Sigmoid colon (tissue), 7 donors: ENCODE results near the gene MTG2. TPM values are rescaled to one million over a fixed set of nuclear protein-coding genes. Genes with fewer than 3 reads are reported as not detected.

ENCODE experiments used
- DNase-seq: peaks from one replicate; pipeline ENCODE4 v3.0.0-alpha.2; 2019
- H3K27ac ChIP-seq, 4 donors: fragments of 200-600 bp; sonication (generic); one replicate each; pipeline ENCODE4 v1.5.1; 2016 to 2019; ENCODE audit warnings: mild to moderate bottlenecking in 1 of 4
- H3K27me3 ChIP-seq, 3 donors: fragments of 200-600 bp; sonication (generic); one replicate each; pipeline ENCODE4 v1.5.1; 2019; ENCODE audit warnings: mild to moderate bottlenecking in 1 of 3
- H3K36me3 ChIP-seq, 4 donors: fragments of 200-600 bp; sonication (generic); one replicate each; pipeline ENCODE4 v1.5.1; 2016 to 2019
- H3K4me1 ChIP-seq, 4 donors: fragments of 200-600 bp; sonication (generic); one replicate each; pipeline ENCODE4 v1.5.1; 2017 to 2019
- H3K4me3 ChIP-seq, 4 donors: fragments of 200-600 bp; sonication (generic); one replicate each; pipeline ENCODE4 v1.5.1; 2017 to 2019; ENCODE audit warnings: mild to moderate bottlenecking in 2 of 4, moderate library complexity in 1 of 4
- H3K9me3 ChIP-seq, 4 donors: fragments of 200-600 bp in 3 of 4; sonication (generic) in 3 of 4; one replicate each; pipeline versions ENCODE4 v1.5.1 to v1.6.1; 2013 to 2019
- EP300 ChIP-seq, 4 donors: sonication (generic); formaldehyde crosslinking; IDR thresholded peaks; one replicate each; pipeline ENCODE4 v1.6.1; 2017; ENCODE audit warnings: antibody characterized with exemption in 4 of 4
- POLR2A ChIP-seq, 2 donors: fragments of 450-650 bp; IDR thresholded peaks; one replicate each; pipeline ENCODE4 v1.6.1; 2016; ENCODE audit warnings: antibody characterized with exemption in 2 of 2, mild to moderate bottlenecking in 2 of 2, moderate library complexity in 2 of 2
- POLR2AphosphoS5 ChIP-seq, 4 donors: sonication (generic); formaldehyde crosslinking; IDR thresholded peaks; one replicate each; pipeline ENCODE4 v1.6.1; 2017; ENCODE audit warnings: antibody characterized with exemption in 4 of 4
- WGBS, 2 donors: extraction: QIAGEN DNeasy Blood & Tissue Kit; methylation state at CpG; one replicate each; pipeline ENCODE4 v1.1.7; 2013; 5-methylcytosine and 5-hydroxymethylcytosine counted together
- intact Hi-C: fragments of 100-400 bp; cut with DNase I; formaldehyde crosslinking; loops from one replicate; pipeline ENCODE4 v1.15.1; 2023
- polyA plus RNA-seq, 3 donors: library from polyadenylated mRNA; stranded (reverse); fragments of 200-250 nt; gene quantifications; one replicate each; pipeline ENCODE4 v1.2.3, GENCODE V29; 2013
- total RNA-seq, 4 donors: library from RNA; depleted of rRNA; stranded (reverse); fragments of >200 nt; gene quantifications; one replicate each; pipeline ENCODE4 v1.1.0, GENCODE V29; 2016
- TF ChIP-seq, protein P1 (sequence below), 4 experiments: fragments of 450-650 bp in 3 of 4; fragments of 200-600 bp in 1 of 4; IDR thresholded peaks; one replicate each; pipeline ENCODE4 v1.5.1; 2016 to 2019; ENCODE audit warnings: antibody characterized with exemption in 4 of 4, mild to moderate bottlenecking in 3 of 4, moderate library complexity in 2 of 4
- donor health status: healthy with polysubstance abuse.
- donor health status: Bipolar disorder and iron deficiency.
- donor health status: healthy.

The MTG2 gene
- total and polyA plus RNA-seq, 7 donors, result 13.3 to 32.3 (median 23.9) TPM

DNA sequence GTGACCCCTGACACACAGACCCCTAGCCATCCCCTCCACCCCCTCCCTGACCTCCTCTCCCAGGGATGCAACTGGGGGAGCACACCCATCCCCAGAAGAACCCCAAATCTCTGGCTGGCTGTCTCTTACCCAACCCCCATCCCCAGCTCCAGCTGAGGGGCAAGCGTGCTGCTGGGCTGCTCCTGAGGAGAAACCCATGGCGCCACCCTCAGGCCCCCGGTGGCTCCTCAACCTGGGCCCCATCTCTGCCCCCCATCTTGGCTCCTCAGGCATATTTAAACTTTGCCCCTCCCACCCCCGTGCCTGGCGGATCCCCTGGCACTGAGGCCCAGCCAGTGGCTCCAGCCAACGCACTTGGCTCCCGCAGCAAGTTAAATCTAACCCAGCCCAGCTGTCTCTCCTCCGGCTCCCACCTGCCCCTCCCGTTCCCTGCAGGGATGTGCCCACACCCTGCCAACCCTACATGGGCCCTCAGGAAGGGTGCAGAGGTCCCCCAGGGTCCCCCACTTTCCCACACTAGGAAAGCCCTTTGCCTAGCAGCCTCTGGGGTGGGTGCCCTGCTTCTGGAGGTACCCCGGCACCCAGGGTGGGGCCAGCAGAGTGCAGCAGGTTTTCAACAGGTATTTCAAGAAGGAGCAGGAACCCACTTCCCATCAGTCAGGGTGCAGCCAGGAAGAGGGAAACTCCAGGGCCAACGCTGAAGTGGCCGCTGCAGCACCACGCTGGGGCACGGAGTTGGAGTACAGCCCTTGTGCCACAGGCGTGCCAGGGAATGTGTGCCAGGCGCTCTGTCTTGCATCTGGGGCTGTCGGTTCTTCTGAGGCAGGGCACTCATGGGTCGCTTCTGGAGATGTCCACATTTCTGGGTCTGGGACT lies 50.2 kb downstream of the MTG2 start:
- H3K4me3 ChIP-seq, result no peak overlapping the region
- no peak overlapping the region for H3K27ac ChIP-seq
- no peak for TF ChIP-seq POLR2A (IDR thresholded peaks at IDR 0.05)
- TF ChIP-seq, protein P1, sequence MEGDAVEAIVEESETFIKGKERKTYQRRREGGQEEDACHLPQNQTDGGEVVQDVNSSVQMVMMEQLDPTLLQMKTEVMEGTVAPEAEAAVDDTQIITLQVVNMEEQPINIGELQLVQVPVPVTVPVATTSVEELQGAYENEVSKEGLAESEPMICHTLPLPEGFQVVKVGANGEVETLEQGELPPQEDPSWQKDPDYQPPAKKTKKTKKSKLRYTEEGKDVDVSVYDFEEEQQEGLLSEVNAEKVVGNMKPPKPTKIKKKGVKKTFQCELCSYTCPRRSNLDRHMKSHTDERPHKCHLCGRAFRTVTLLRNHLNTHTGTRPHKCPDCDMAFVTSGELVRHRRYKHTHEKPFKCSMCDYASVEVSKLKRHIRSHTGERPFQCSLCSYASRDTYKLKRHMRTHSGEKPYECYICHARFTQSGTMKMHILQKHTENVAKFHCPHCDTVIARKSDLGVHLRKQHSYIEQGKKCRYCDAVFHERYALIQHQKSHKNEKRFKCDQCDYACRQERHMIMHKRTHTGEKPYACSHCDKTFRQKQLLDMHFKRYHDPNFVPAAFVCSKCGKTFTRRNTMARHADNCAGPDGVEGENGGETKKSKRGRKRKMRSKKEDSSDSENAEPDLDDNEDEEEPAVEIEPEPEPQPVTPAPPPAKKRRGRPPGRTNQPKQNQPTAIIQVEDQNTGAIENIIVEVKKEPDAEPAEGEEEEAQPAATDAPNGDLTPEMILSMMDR (IDR thresholded peaks at IDR 0.05), result no peak
- no peak for TF ChIP-seq POLR2AphosphoS5 (IDR thresholded peaks at IDR 0.05)
- no peak for TF ChIP-seq EP300 (IDR thresholded peaks at IDR 0.05)
- peaks cover 0 to 41% (median 27%) of the 10 kb centered on the region in 3 donors for H3K27me3 ChIP-seq
- H3K9me3 ChIP-seq, result no peaks in the 10 kb centered on the region
- intact Hi-C loops, result no loop called here
- no peaks in the 10 kb centered on the region for H3K36me3 ChIP-seq
- DNase-seq, result no peak
- 73% methylated on average over 18 of the region's 18 CpGs for WGBS, 2 donors
- peaks cover 0 to 7% (median 5%) of the 10 kb centered on the region in 4 donors for H3K4me1 ChIP-seq

DNA sequence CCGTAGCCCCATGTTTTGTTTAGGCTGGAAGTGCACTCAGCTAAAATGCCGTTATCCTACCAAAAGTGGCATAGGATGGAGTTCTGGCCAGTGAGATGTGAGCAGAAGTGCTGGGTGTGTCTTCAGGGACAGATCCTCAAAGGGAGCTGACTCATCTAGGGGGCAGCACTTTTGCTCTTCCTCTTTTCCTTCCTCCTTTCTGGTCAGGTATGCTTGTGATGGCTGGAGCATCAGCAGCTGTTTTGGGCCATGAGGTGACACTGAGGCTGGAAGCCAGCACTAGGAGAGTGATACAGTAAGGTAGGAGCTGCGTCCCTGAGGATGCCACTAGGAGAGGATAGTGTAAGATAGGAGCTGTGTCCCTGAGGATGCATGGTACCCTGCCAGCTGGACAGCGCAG lies 50.9 kb downstream of the MTG2 start:
- H3K9me3 ChIP-seq, result no peaks in the 10 kb centered on the region
- peaks cover 0 to 34% (median 23%) of the 10 kb centered on the region in 3 donors for H3K27me3 ChIP-seq
- no peak for DNase-seq
- WGBS, 2 donors, result 88 to 94% methylated on average over 4 of the region's 4 CpGs
- TF ChIP-seq, protein P1 (IDR thresholded peaks at IDR 0.05), result no peak
- TF ChIP-seq EP300 (IDR thresholded peaks at IDR 0.05) (no peak), POLR2A (IDR thresholded peaks at IDR 0.05) (no peak), POLR2AphosphoS5 (IDR thresholded peaks at IDR 0.05) (no peak)
- no peak overlapping the region for H3K27ac ChIP-seq
- H3K4me1 ChIP-seq, result peaks cover 0 to 7% (median 5%) of the 10 kb centered on the region in 4 donors
- H3K36me3 ChIP-seq, result no peaks in the 10 kb centered on the region
- no peak overlapping the region for H3K4me3 ChIP-seq
- intact Hi-C loops, result no loop called here

DNA sequence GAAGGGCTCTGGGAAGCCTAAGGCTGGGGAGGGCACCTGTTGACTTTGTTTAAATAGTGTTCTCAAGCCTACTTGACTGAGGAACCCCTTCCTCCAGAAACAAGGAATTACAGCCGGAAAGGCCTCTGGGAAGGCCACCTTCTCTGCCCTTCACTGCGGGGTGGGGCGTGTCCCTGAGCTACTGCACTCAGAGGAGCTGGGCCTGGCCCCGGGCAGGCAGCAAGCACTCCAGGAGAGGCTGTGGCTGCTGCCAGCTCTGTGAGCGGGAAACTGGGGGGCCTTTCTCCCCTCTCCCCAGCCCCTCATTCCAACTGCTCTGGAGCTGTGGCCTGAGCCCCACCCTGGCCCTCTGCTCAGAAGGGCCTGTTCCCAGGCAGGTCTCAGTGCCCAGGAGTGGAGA lies 51.5 kb downstream of the MTG2 start:
- peaks cover 0 to 32% (median 23%) of the 10 kb centered on the region in 3 donors for H3K27me3 ChIP-seq
- WGBS, 2 donors, result 27 to 61% methylated on average over 5 of the region's 5 CpGs
- no peaks in the 10 kb centered on the region for H3K9me3 ChIP-seq
- intact Hi-C loops, result no loop called here
- no peak for DNase-seq
- H3K27ac ChIP-seq, result no peak overlapping the region
- TF ChIP-seq POLR2A (IDR thresholded peaks at IDR 0.05), result no peak
- TF ChIP-seq, protein P1 (IDR thresholded peaks at IDR 0.05), result no peak
- TF ChIP-seq POLR2AphosphoS5 (IDR thresholded peaks at IDR 0.05), result no peak
- H3K36me3 ChIP-seq, result no peaks in the 10 kb centered on the region
- no peak overlapping the region for H3K4me3 ChIP-seq
- peaks cover 0 to 11% (median 11%) of the 10 kb centered on the region in 4 donors for H3K4me1 ChIP-seq

DNA sequence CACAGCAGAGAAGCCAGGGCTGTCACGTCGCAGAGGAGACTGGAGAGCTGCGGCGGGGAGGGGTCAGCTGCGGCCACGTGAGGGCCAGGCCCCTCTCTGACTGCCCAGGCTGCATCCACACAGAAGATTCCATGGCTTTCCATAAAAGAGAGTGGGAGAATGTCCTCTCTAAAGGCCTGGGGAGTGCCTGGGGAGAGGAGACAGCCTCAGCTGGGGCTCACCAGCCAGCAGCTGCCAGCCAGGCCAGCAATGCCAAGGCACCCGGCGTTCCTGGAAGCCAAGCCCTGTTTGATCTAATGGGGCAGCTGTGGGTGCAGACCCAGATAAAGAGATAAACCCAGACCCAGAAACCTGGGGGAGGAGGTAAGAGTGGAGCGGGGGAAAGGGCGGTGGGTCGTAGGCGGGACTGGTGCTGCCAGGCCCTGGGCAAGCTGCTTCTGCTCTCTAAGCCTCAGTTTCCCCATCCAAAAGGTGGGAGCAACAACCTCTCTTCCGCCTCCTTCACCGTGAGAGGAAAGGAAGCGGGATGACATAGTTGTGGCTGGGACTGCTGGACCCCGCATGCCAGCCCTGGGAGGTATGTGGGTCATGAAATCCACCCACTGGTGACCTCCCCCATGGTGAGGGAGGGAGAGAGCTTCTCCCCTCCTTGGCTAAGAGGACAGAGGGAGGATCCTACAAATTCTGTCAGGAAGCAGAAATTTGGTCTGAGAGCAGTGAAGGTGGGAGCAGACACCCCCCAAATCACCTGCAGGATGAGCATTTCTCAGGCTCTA lies 52.4 kb downstream of the MTG2 start:
- Histone ChIP-seq H3K27me3 (peaks cover 0 to 32% (median 23%) of the 10 kb centered on the region in 3 donors), H3K9me3 (no peaks in the 10 kb centered on the region), H3K27ac (no peak overlapping the region), H3K4me1 (peaks cover 0 to 20% (median 19%) of the 10 kb centered on the region in 4 donors), H3K4me3 (no peak overlapping the region), H3K36me3 (no peaks in the 10 kb centered on the region)
- 84 to 86% methylated on average over 16 of the region's 16 CpGs for WGBS, 2 donors
- no peak for TF ChIP-seq POLR2AphosphoS5 (IDR thresholded peaks at IDR 0.05)
- no peak for TF ChIP-seq EP300 (IDR thresholded peaks at IDR 0.05)
- no peak for TF ChIP-seq POLR2A (IDR thresholded peaks at IDR 0.05)
- TF ChIP-seq, protein P1 (IDR thresholded peaks at IDR 0.05), result no peak
- DNase-seq, result no peak
- intact Hi-C loops, result loop anchor here (5.0 kb wide), 2 partner anchors 93 to 152 kb away; partner anchors contain the start of genes PSMA7, RPS21 and SS18L1
